ENCODE measurements around the gene TBC1D17.

DNA sequence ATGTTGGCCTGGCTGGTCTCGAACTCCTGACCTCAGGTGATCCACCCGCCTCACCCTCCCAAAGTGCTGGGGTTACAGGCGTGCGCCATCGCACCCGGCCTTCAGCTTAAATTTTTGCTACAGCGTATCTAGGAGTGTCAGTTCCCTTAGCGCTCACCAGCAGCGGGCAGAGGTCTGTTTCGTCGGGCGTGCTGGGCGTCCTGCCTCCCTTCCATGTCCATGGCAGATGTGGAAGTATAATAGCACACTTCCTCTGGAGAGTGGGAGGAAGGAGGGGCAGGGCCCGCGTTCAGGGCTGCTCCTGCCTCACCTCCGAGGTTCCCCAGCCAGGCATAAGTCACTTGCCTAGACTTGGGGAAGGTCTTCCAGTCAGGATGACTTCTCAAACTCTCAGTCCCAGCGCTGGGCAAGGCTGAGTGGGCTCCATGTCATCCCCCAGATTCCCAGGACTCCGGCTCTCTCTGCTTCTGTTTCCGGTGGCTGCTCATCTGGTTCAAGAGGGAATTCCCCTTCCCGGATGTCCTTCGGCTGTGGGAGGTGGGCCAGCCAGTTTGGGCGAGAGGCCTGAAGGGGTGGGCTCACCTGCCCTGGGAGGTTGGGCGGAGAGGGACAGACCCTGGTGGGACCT is 9.6 kb downstream of the TBC1D17 start:
- TF ChIP-seq, protein P1, sequence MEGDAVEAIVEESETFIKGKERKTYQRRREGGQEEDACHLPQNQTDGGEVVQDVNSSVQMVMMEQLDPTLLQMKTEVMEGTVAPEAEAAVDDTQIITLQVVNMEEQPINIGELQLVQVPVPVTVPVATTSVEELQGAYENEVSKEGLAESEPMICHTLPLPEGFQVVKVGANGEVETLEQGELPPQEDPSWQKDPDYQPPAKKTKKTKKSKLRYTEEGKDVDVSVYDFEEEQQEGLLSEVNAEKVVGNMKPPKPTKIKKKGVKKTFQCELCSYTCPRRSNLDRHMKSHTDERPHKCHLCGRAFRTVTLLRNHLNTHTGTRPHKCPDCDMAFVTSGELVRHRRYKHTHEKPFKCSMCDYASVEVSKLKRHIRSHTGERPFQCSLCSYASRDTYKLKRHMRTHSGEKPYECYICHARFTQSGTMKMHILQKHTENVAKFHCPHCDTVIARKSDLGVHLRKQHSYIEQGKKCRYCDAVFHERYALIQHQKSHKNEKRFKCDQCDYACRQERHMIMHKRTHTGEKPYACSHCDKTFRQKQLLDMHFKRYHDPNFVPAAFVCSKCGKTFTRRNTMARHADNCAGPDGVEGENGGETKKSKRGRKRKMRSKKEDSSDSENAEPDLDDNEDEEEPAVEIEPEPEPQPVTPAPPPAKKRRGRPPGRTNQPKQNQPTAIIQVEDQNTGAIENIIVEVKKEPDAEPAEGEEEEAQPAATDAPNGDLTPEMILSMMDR (IDR thresholded peaks at IDR 0.05; ENCODE audit: low read depth, low read length) = no peak
- TF ChIP-seq EZH2phosphoT487 (IDR thresholded peaks at IDR 0.05; ENCODE audit: low read depth) = no peak
